Measurements from ENCODE around the gene ADAMTS12. TPM values are rescaled to one million over a fixed set of nuclear protein-coding genes. Genes with fewer than 3 reads are reported as not detected.

The ADAMTS12 gene
- total and polyA plus RNA-seq, 2 of the 8 experiments (the other 6 are each of a cell fraction or from before 2014, with no cell fraction given): 6.4 to 12.8 TPM

- Histone ChIP-seq H3K79me2 (ENCODE audit: control insufficient read depth in 1 of 2, insufficient read depth in 2 of 2, low read length in 2 of 2) (no peaks in the 10 kb centered on the region), H3K23me2 (ENCODE audit: low read depth, low read length) (no peaks in the 10 kb centered on the region; the same call in 1 of the 2 replicates), H3K23ac (ENCODE audit: insufficient read length) (no peak overlapping the region), H3K27me3 (replicated peaks in 1 of 4; ENCODE audit: control insufficient read depth in 3 of 4, extremely low read depth in 1 of 4, insufficient read depth in 3 of 4, low read length in 3 of 4) (no peaks in the 10 kb centered on the region), H2AFZ (ENCODE audit: low read length) (no peak overlapping the region), H3K4me2 (ENCODE audit: insufficient read depth in 1 of 2, low read depth in 2 of 2, low read length in 2 of 2) (no peak overlapping the region), H2BK15ac (ENCODE audit: low read length) (no peak overlapping the region), H3K79me1 (ENCODE audit: low read depth, low read length) (no peaks in the 10 kb centered on the region), H3K9me3 (ENCODE audit: insufficient read depth in 2 of 2, low read depth in 1 of 2, low read length in 1 of 2) (peaks cover 0 to 7% of the 10 kb centered on the region in 2 experiments; a peak in 1 of 4 replicates), H4K8ac (ENCODE audit: extremely low read depth, insufficient read depth, low read length) (no peak overlapping the region), H3K4ac (replicated peaks; ENCODE audit: insufficient read length, low read depth, low read length) (no peak overlapping the region), H3K4me3 (ENCODE audit: extremely low read depth in 1 of 4, insufficient read depth in 2 of 4, low read depth in 3 of 4, low read length in 4 of 4) (no peak overlapping the region), H3K9ac (replicated peaks in 1 of 4; ENCODE audit: extremely low read depth in 1 of 4, low read depth in 3 of 4, low read length in 3 of 4) (no peak overlapping the region), H3K14ac (ENCODE audit: insufficient read length) (no peak overlapping the region), H2BK120ac (replicated peaks; ENCODE audit: low read depth, low read length) (no peak overlapping the region), H2AK5ac (ENCODE audit: low read depth, low read length) (no peak overlapping the region), H2BK12ac (ENCODE audit: low read depth, low read length) (no peak overlapping the region), H4K91ac (replicated peaks; ENCODE audit: insufficient read length, low read length) (no peak overlapping the region), H4K20me1 (replicated peaks in 1 of 2; ENCODE audit: control insufficient read depth in 1 of 2, insufficient read depth in 2 of 2, low read length in 2 of 2) (no peaks in the 10 kb centered on the region), H2BK5ac (ENCODE audit: low read depth, low read length) (no peak overlapping the region), H3K18ac (ENCODE audit: extremely low read depth, low read length) (no peak overlapping the region), H3K4me1 (replicated peaks in 1 of 4; ENCODE audit: control insufficient read depth in 3 of 4, insufficient read depth in 4 of 4, low read length in 3 of 4) (no peaks in the 10 kb centered on the region), H2BK20ac (ENCODE audit: low read length) (no peak overlapping the region), H3K36me3 (ENCODE audit: control insufficient read depth in 2 of 4, insufficient read depth in 4 of 4, low read length in 3 of 4) (no peaks in the 10 kb centered on the region), H3K27ac (ENCODE audit: low read depth, low read length) (no peak overlapping the region), H3K56ac (replicated peaks; ENCODE audit: insufficient read length, low read depth, low read length) (no peak overlapping the region), H4K5ac (ENCODE audit: insufficient read length, low read depth, low read length) (no peak overlapping the region)
- POLR2A ChIA-PET (ENCODE audit: partially characterized antibody): no interaction called here
- CTCF ChIA-PET (ENCODE audit: partially characterized antibody): interaction anchor here (1.0 to 4.7 kb wide), 3 partner anchors 13 to 17 kb away, joined by 4 to 19 read pairs (median 4); no protein-coding TSS in a partner anchor
- WGBS, 2 experiments (ENCODE audit: extremely low coverage in 1 of 2, insufficient coverage in 1 of 2, insufficient read length in 1 of 2, insufficient replicate concordance in 2 of 2, low coverage in 1 of 2, low lambda C conversion rate in 2 of 2, missing lambda C conversion rate in 1 of 2): 80% methylated on average over 2 of the region's 2 CpGs; no CpG with 5 or more reads in 1 of the 2 experiments
- DNase-seq (ENCODE audit: low read depth in 1 of 2, low spot score in 2 of 2) (no peak), FAIRE-seq (no peak)
- TF ChIP-seq BACH1 (IDR thresholded peaks at IDR 0.05; ENCODE audit: low read length) (no peak), GTF2F1 (IDR thresholded peaks at IDR 0.05; ENCODE audit: borderline replicate concordance, low read depth, low read length) (no peak), POU5F1 (IDR thresholded peaks at IDR 0.05; ENCODE audit: low read depth, low read length) (no peak)
Observed at GRCh38 chr5:33516421-33516820, 375.4 kb downstream of the ADAMTS12 start.

Data from H1 (cell line).